Omental fat pad (tissue), 4 donors: ENCODE data around the gene BORCS8. TPM values are rescaled to one million over a fixed set of nuclear protein-coding genes. Genes with fewer than 3 reads are reported as not detected.
"Not testable (repeated sequence)": the region's sequence is repeated elsewhere in the genome, so short reads cannot be mapped to it uniquely, and the experiment has no call there.

Experiments used
- ATAC-seq: fragments of 150-250 bp; one replicate; pipeline ENCODE4 v1.9.1; 2016; ENCODE audit warnings: mild to moderate bottlenecking, moderate library complexity; ENCODE audit not compliant: low FRiP score
- DNase-seq: peaks from one replicate; pipeline ENCODE4 v3.0.0-alpha.2; 2019; ENCODE audit warnings: low spot score
- CTCF ChIP-seq, 3 donors: fragments of 450-650 bp; IDR thresholded peaks; one replicate each; pipeline ENCODE4 v1.5.1; 2016 to 2017; ENCODE audit warnings: antibody characterized with exemption in 3 of 3, mild to moderate bottlenecking in 3 of 3, moderate library complexity in 2 of 3
- total RNA-seq, 4 donors: library from RNA; depleted of rRNA; stranded (reverse); fragments of >200 nt; gene quantifications; one replicate each; pipeline ENCODE4 v1.1.0, GENCODE V29; 2016

Gene BORCS8
- total RNA-seq, 4 donors from 2014 or later, result 16.8 to 29.8 (median 19.9) TPM

GRCh38 chr19:19149435-19149834, 42.5 kb downstream of the BORCS8 start:
- TF ChIP-seq CTCF (IDR thresholded peaks at IDR 0.05), result no peak
- DNase-seq, result no peak
- no peak for ATAC-seq

GRCh38 chr19:19148504-19148903, 43.4 kb downstream of the BORCS8 start:
- ATAC-seq, DNase-seq: not testable (repeated sequence)

- no peak for DNase-seq
- no peak for TF ChIP-seq CTCF (IDR thresholded peaks at IDR 0.05)
- ATAC-seq, result no peak
Measured at GRCh38 chr19:19147344-19147743, 44.6 kb downstream of the BORCS8 start.

- ATAC-seq (no peak), DNase-seq (no peak)
- TF ChIP-seq CTCF (IDR thresholded peaks at IDR 0.05), result no peak
Measured at GRCh38 chr19:19146865-19147264, 45.1 kb downstream of the BORCS8 start.

GRCh38 chr19:19145684-19146608, 46.0 kb downstream of the BORCS8 start:
- TF ChIP-seq CTCF (IDR thresholded peaks at IDR 0.05), result peak in 2 of 3 donors; percentile 65 to 75
- DNase-seq, result peak; percentile 91
- peak; percentile 76 for ATAC-seq

- ATAC-seq (no peak), DNase-seq (no peak)
- no peak for TF ChIP-seq CTCF (IDR thresholded peaks at IDR 0.05)
Measured at GRCh38 chr19:19145281-19145680, 46.7 kb downstream of the BORCS8 start.

GRCh38 chr19:19142347-19142746, 49.6 kb downstream of the BORCS8 start:
- ATAC-seq (no peak), DNase-seq (no peak)
- no peak for TF ChIP-seq CTCF (IDR thresholded peaks at IDR 0.05)
